ENCODE measurements around the gene SEMA5A.

DNA sequence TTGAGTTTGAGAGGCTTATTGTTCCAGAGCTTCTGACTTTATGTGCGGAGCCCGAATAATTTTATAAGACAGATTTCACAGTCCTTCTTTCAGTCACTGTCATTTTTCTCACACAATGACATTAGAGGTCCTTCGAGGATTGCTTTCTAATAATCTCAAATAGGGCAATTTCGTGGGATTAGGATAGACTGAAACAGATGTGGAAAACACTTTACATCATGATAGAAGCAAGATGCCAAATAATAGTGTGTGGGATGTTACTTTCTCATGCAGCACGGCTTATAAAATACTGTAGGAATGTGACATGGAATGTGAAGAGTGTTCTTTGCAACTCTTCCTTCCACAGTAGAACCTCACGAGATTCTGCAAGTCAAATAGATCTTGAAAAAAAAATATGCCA, 451.3 kb downstream of the SEMA5A start:
- TF ChIP-seq, protein P1, sequence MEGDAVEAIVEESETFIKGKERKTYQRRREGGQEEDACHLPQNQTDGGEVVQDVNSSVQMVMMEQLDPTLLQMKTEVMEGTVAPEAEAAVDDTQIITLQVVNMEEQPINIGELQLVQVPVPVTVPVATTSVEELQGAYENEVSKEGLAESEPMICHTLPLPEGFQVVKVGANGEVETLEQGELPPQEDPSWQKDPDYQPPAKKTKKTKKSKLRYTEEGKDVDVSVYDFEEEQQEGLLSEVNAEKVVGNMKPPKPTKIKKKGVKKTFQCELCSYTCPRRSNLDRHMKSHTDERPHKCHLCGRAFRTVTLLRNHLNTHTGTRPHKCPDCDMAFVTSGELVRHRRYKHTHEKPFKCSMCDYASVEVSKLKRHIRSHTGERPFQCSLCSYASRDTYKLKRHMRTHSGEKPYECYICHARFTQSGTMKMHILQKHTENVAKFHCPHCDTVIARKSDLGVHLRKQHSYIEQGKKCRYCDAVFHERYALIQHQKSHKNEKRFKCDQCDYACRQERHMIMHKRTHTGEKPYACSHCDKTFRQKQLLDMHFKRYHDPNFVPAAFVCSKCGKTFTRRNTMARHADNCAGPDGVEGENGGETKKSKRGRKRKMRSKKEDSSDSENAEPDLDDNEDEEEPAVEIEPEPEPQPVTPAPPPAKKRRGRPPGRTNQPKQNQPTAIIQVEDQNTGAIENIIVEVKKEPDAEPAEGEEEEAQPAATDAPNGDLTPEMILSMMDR (IDR thresholded peaks at IDR 0.05) = no peak
- TF ChIP-seq POLR2A (IDR thresholded peaks at IDR 0.05) = no peak

Data from uterus (tissue), 2 donors.